ENCODE data around the gene CFAP298. TPM values are rescaled to one million over a fixed set of nuclear protein-coding genes. Genes with fewer than 3 reads are reported as not detected.

CFAP298 gene
- total RNA-seq, 5 donors from 2014 or later (not counting 1 experiment from before 2014, with no cell fraction given), result 19.5 to 36.8 (median 32.1) TPM

GRCh38 chr21:32603131-32603530 lies 9.0 kb downstream of the CFAP298 start:
- Mint-ChIP-seq H3K27me3 (no peaks in the 10 kb centered on the region), H3K36me3 (peaks cover 56% of the 10 kb centered on the region), H3K4me1 (peaks cover 0 to 6% (median 0%) of the 10 kb centered on the region in 3 donors), H3K4me3 (no peak overlapping the region), H3K9me3 (no peaks in the 10 kb centered on the region), H3K27ac (no peak overlapping the region)
- Histone ChIP-seq H3K27me3 (replicated peaks in 1 of 2; ENCODE audit: control insufficient read depth in 2 of 2, extremely low read depth in 1 of 2, insufficient read depth in 2 of 2, low read length in 1 of 2) (no peaks in the 10 kb centered on the region), H3K36me3 (ENCODE audit: control insufficient read depth in 2 of 2, extremely low read depth in 1 of 2, insufficient read depth in 1 of 2, low read length in 1 of 2) (peaks cover 9 to 82% of the 10 kb centered on the region in 2 donors), H3K4me3 (ENCODE audit: control insufficient read depth in 1 of 2, extremely low read depth in 1 of 2, low read length in 1 of 2) (no peak overlapping the region), H3K27ac (ENCODE audit: low read length) (no peak overlapping the region), H3K4me1 (ENCODE audit: control insufficient read depth in 1 of 2, extremely low read depth in 1 of 2, insufficient read depth in 2 of 2, low read length in 2 of 2) (no peaks in the 10 kb centered on the region), H3K9me3 (no peaks in the 10 kb centered on the region)
- ATAC-seq (replicated peaks in 1 of 4) (no peak), DNase-seq (no peak)
- ChIA-PET POLR2A (no interaction called here), CTCF (no interaction called here)
- 93% methylated on average over 8 of the region's 8 CpGs for WGBS (ENCODE audit: insufficient coverage)

GRCh38 chr21:32602099-32602498 lies 10.1 kb downstream of the CFAP298 start:
- no peaks in the 10 kb centered on the region for H3K4me1 ChIP-seq (ENCODE audit: control insufficient read depth in 1 of 2, extremely low read depth in 1 of 2, insufficient read depth in 2 of 2, low read length in 2 of 2)
- ChIA-PET CTCF (interaction anchor here (0.6 to 2.9 kb wide), 8 partner anchors 11 to 864 kb away, joined by 3 to 61 read pairs (median 8); partner anchors contain the start of genes CFAP298 (in 1 of the 2) and URB1 (in 1 of the 2)), POLR2A (interaction anchor here in 1 of 2 donors (0.6 kb wide), 1 partner anchor 274 kb away, joined by 3 read pairs; no protein-coding TSS in a partner anchor)
- no peaks in the 10 kb centered on the region for H3K9me3 Mint-ChIP-seq
- H3K4me3 ChIP-seq (ENCODE audit: control insufficient read depth in 1 of 2, extremely low read depth in 1 of 2, low read length in 1 of 2), result no peak overlapping the region
- ATAC-seq (replicated peaks in 1 of 4) (no peak), DNase-seq (no peak)
- no peaks in the 10 kb centered on the region for H3K27me3 ChIP-seq (replicated peaks in 1 of 2; ENCODE audit: control insufficient read depth in 2 of 2, extremely low read depth in 1 of 2, insufficient read depth in 2 of 2, low read length in 1 of 2)
- peaks cover 51% of the 10 kb centered on the region for H3K36me3 Mint-ChIP-seq
- no peaks in the 10 kb centered on the region for H3K27me3 Mint-ChIP-seq
- peaks cover 5 to 74% of the 10 kb centered on the region in 2 donors for H3K36me3 ChIP-seq (ENCODE audit: control insufficient read depth in 2 of 2, extremely low read depth in 1 of 2, insufficient read depth in 1 of 2, low read length in 1 of 2)
- WGBS (ENCODE audit: insufficient coverage), result 100% methylated on average over 3 of the region's 6 CpGs
- H3K4me1 Mint-ChIP-seq, result peaks cover 0 to 6% (median 0%) of the 10 kb centered on the region in 3 donors
- H3K27ac Mint-ChIP-seq, result no peak overlapping the region
- no peaks in the 10 kb centered on the region for H3K9me3 ChIP-seq
- no peak overlapping the region for H3K4me3 Mint-ChIP-seq
- no peak overlapping the region for H3K27ac ChIP-seq (ENCODE audit: low read length)

GRCh38 chr21:32599526-32599925 lies 12.7 kb downstream of the CFAP298 start:
- Mint-ChIP-seq H3K9me3 (no peaks in the 10 kb centered on the region), H3K4me1 (no peaks in the 10 kb centered on the region), H3K36me3 (peaks cover 28% of the 10 kb centered on the region), H3K27me3 (no peaks in the 10 kb centered on the region), H3K4me3 (no peak overlapping the region), H3K27ac (peak overlapping the region in 1 of 2 donors; percentile 45)
- Histone ChIP-seq H3K36me3 (ENCODE audit: control insufficient read depth in 2 of 2, extremely low read depth in 1 of 2, insufficient read depth in 1 of 2, low read length in 1 of 2) (peaks cover 5 to 49% of the 10 kb centered on the region in 2 donors), H3K27me3 (replicated peaks in 1 of 2; ENCODE audit: control insufficient read depth in 2 of 2, extremely low read depth in 1 of 2, insufficient read depth in 2 of 2, low read length in 1 of 2) (no peaks in the 10 kb centered on the region), H3K4me3 (ENCODE audit: control insufficient read depth in 1 of 2, extremely low read depth in 1 of 2, low read length in 1 of 2) (no peak overlapping the region), H3K4me1 (ENCODE audit: control insufficient read depth in 1 of 2, extremely low read depth in 1 of 2, insufficient read depth in 2 of 2, low read length in 2 of 2) (no peaks in the 10 kb centered on the region), H3K27ac (ENCODE audit: low read length) (no peak overlapping the region), H3K9me3 (no peaks in the 10 kb centered on the region)
- ATAC-seq (replicated peaks in 1 of 4) (no peak), DNase-seq (no peak)
- ChIA-PET POLR2A (no interaction called here), CTCF (interaction anchor here in 1 of 2 donors (1.0 to 2.9 kb wide), 3 partner anchors 196 to 227 kb away, joined by 3 to 61 read pairs (median 21); partner anchors contain the start of gene URB1)
- WGBS (ENCODE audit: insufficient coverage), result 93% methylated on average over 3 of the region's 8 CpGs

- Histone ChIP-seq H3K4me1 (ENCODE audit: control insufficient read depth in 1 of 2, extremely low read depth in 1 of 2, insufficient read depth in 2 of 2, low read length in 2 of 2) (no peaks in the 10 kb centered on the region), H3K27ac (ENCODE audit: low read length) (no peak overlapping the region), H3K9me3 (no peaks in the 10 kb centered on the region), H3K4me3 (ENCODE audit: control insufficient read depth in 1 of 2, extremely low read depth in 1 of 2, low read length in 1 of 2) (no peak overlapping the region), H3K36me3 (ENCODE audit: control insufficient read depth in 2 of 2, extremely low read depth in 1 of 2, insufficient read depth in 1 of 2, low read length in 1 of 2) (peaks cover 5 to 45% of the 10 kb centered on the region in 2 donors), H3K27me3 (replicated peaks in 1 of 2; ENCODE audit: control insufficient read depth in 2 of 2, extremely low read depth in 1 of 2, insufficient read depth in 2 of 2, low read length in 1 of 2) (no peaks in the 10 kb centered on the region)
- ATAC-seq (replicated peaks in 1 of 4), result no peak
- ChIA-PET CTCF (interaction anchor here (0.7 to 1.0 kb wide), 3 partner anchors 31 to 238 kb away, joined by 3 to 6 read pairs (median 3); no protein-coding TSS in a partner anchor), POLR2A (no interaction called here)
- WGBS (ENCODE audit: insufficient coverage), result 67% methylated on average over 3 of the region's 5 CpGs
- H3K27me3 Mint-ChIP-seq, result no peaks in the 10 kb centered on the region
- H3K27ac Mint-ChIP-seq, result peak overlapping the region in 1 of 2 donors; percentile 45
- no peaks in the 10 kb centered on the region for H3K9me3 Mint-ChIP-seq
- no peak overlapping the region for H3K4me3 Mint-ChIP-seq
- no peak for DNase-seq
- no peaks in the 10 kb centered on the region for H3K4me1 Mint-ChIP-seq
- H3K36me3 Mint-ChIP-seq, result peaks cover 23% of the 10 kb centered on the region
Observed at GRCh38 chr21:32599091-32599490, 13.1 kb downstream of the CFAP298 start.

GRCh38 chr21:32597205-32597604 lies 15.0 kb downstream of the CFAP298 start:
- DNase-seq (no peak), ATAC-seq (replicated peaks in 1 of 4) (no peak)
- Mint-ChIP-seq H3K27me3 (no peaks in the 10 kb centered on the region), H3K9me3 (no peaks in the 10 kb centered on the region), H3K36me3 (peaks cover 5% of the 10 kb centered on the region), H3K4me3 (no peak overlapping the region), H3K4me1 (no peaks in the 10 kb centered on the region), H3K27ac (peak overlapping the region in 1 of 2 donors; percentile 68)
- H3K27me3 ChIP-seq (replicated peaks in 1 of 2; ENCODE audit: control insufficient read depth in 2 of 2, extremely low read depth in 1 of 2, insufficient read depth in 2 of 2, low read length in 1 of 2), result no peaks in the 10 kb centered on the region
- H3K27ac ChIP-seq (ENCODE audit: low read length), result no peak overlapping the region
- no peaks in the 10 kb centered on the region for H3K4me1 ChIP-seq (ENCODE audit: control insufficient read depth in 1 of 2, extremely low read depth in 1 of 2, insufficient read depth in 2 of 2, low read length in 2 of 2)
- CTCF ChIA-PET, result interaction anchor here in 1 of 2 donors (0.6 to 0.9 kb wide), 3 partner anchors 194 to 233 kb away, joined by 3 to 4 read pairs (median 4); partner anchors contain the start of gene URB1
- no peaks in the 10 kb centered on the region for H3K9me3 ChIP-seq
- no peak overlapping the region for H3K4me3 ChIP-seq (ENCODE audit: control insufficient read depth in 1 of 2, extremely low read depth in 1 of 2, low read length in 1 of 2)
- POLR2A ChIA-PET, result interaction anchor here in 1 of 2 donors (0.7 kb wide), 1 partner anchor 332 kb away, joined by 9 read pairs; no protein-coding TSS in a partner anchor
- WGBS (ENCODE audit: insufficient coverage), result 73% methylated on average over 4 of the region's 6 CpGs
- H3K36me3 ChIP-seq (ENCODE audit: control insufficient read depth in 2 of 2, extremely low read depth in 1 of 2, insufficient read depth in 1 of 2, low read length in 1 of 2), result peaks cover 0 to 26% of the 10 kb centered on the region in 2 donors

DNA sequence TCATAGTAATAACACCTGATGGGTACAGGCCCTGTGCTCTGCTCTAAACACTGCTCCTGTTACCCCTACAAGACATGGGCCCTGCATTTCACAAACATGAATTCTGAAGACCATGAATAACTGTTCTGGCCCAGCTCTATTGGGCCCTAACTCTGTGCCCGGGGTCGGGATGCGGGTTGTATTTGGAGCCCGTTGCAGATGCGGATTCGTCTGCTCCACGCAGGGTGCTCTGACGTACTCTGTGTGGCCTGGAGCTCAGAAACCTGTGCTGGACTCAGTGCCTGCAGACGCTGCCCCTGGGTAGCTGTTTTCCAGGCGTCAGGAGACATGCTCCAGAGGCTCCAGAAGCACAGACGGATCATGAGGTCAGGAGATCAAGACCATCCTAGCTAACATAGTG lies 16.7 kb downstream of the CFAP298 start:
- H3K9me3 Mint-ChIP-seq, result no peaks in the 10 kb centered on the region
- no peak overlapping the region for H3K27ac Mint-ChIP-seq
- peaks cover 3% of the 10 kb centered on the region for H3K36me3 Mint-ChIP-seq
- no peak for ATAC-seq (replicated peaks in 1 of 4)
- ChIA-PET POLR2A (interaction anchor here in 1 of 2 donors (0.6 kb wide), 1 partner anchor 125 kb away, joined by 5 read pairs; no protein-coding TSS in a partner anchor), CTCF (no interaction called here)
- peaks cover 0 to 17% of the 10 kb centered on the region in 2 donors for H3K36me3 ChIP-seq (ENCODE audit: control insufficient read depth in 2 of 2, extremely low read depth in 1 of 2, insufficient read depth in 1 of 2, low read length in 1 of 2)
- 93% methylated on average over 11 of the region's 11 CpGs for WGBS (ENCODE audit: insufficient coverage)
- no peaks in the 10 kb centered on the region for H3K4me1 Mint-ChIP-seq
- no peaks in the 10 kb centered on the region for H3K27me3 Mint-ChIP-seq
- no peaks in the 10 kb centered on the region for H3K9me3 ChIP-seq
- H3K27ac ChIP-seq (ENCODE audit: low read length), result no peak overlapping the region
- DNase-seq, result no peak
- no peaks in the 10 kb centered on the region for H3K27me3 ChIP-seq (replicated peaks in 1 of 2; ENCODE audit: control insufficient read depth in 2 of 2, extremely low read depth in 1 of 2, insufficient read depth in 2 of 2, low read length in 1 of 2)
- no peak overlapping the region for H3K4me3 Mint-ChIP-seq
- H3K4me1 ChIP-seq (ENCODE audit: control insufficient read depth in 1 of 2, extremely low read depth in 1 of 2, insufficient read depth in 2 of 2, low read length in 2 of 2), result no peaks in the 10 kb centered on the region
- no peak overlapping the region for H3K4me3 ChIP-seq (ENCODE audit: control insufficient read depth in 1 of 2, extremely low read depth in 1 of 2, low read length in 1 of 2)
